ENCODE data around the gene VSTM4. TPM values are rescaled to one million over a fixed set of nuclear protein-coding genes. Genes with fewer than 3 reads are reported as not detected.

Gene VSTM4
- total and polyA plus RNA-seq, 4 donors: 1.0 to 3.1 (median 2.0) TPM

- no peak overlapping the region for H3K9ac ChIP-seq (ENCODE audit: low read depth in 1 of 2, low read length in 2 of 2)
- no peak overlapping the region for H3K4me3 ChIP-seq (ENCODE audit: low read depth in 1 of 3, low read length in 3 of 3)
- peaks cover 0 to 1% (median 0%) of the 10 kb centered on the region in 4 donors for H3K36me3 ChIP-seq (ENCODE audit: control insufficient read depth in 4 of 4, insufficient read depth in 3 of 4, low read depth in 1 of 4, low read length in 3 of 4)
- H3K4me1 ChIP-seq (ENCODE audit: control insufficient read depth in 4 of 4, insufficient read depth in 4 of 4, low read length in 3 of 4): no peaks in the 10 kb centered on the region
- no peaks in the 10 kb centered on the region for H3K27me3 ChIP-seq (ENCODE audit: control insufficient read depth in 4 of 4, insufficient read depth in 4 of 4, low read length in 3 of 4)
- DNase-seq (ENCODE audit: low spot score): peak; percentile 4
- H3K9me3 ChIP-seq (ENCODE audit: control insufficient read depth in 4 of 4, low read length in 3 of 4): no peaks in the 10 kb centered on the region
- H3K27ac ChIP-seq (ENCODE audit: low read depth in 1 of 2, low read length in 2 of 2): no peak overlapping the region
- no peak for TF ChIP-seq YY1 (IDR thresholded peaks at IDR 0.05)
- TF ChIP-seq JUND (IDR thresholded peaks at IDR 0.05): no peak
- no peak for TF ChIP-seq MAX (IDR thresholded peaks at IDR 0.05)
- TF ChIP-seq FOXA2 (IDR thresholded peaks at IDR 0.05): no peak
- TF ChIP-seq RAD21 (IDR thresholded peaks at IDR 0.05): no peak
- TF ChIP-seq EGR1 (IDR thresholded peaks at IDR 0.05; ENCODE audit: low read depth in 2 of 2): no peak
- 87% methylated on average over 4 of the region's 4 CpGs for WGBS
These were observed 20.7 kb downstream of the VSTM4 start for GRCh38 chr10:49094646-49095045.

GRCh38 chr10:49093922-49094321 is 21.4 kb downstream of the VSTM4 start:
- Histone ChIP-seq H3K9ac (ENCODE audit: low read depth in 1 of 2, low read length in 2 of 2) (no peak overlapping the region), H3K4me1 (ENCODE audit: control insufficient read depth in 4 of 4, insufficient read depth in 4 of 4, low read length in 3 of 4) (no peaks in the 10 kb centered on the region), H3K27ac (ENCODE audit: low read depth in 1 of 2, low read length in 2 of 2) (no peak overlapping the region), H3K9me3 (ENCODE audit: control insufficient read depth in 4 of 4, low read length in 3 of 4) (no peaks in the 10 kb centered on the region), H3K4me3 (ENCODE audit: low read depth in 1 of 3, low read length in 3 of 3) (no peak overlapping the region), H3K36me3 (ENCODE audit: control insufficient read depth in 4 of 4, insufficient read depth in 3 of 4, low read depth in 1 of 4, low read length in 3 of 4) (peaks cover 0 to 1% (median 0%) of the 10 kb centered on the region in 4 donors), H3K27me3 (ENCODE audit: control insufficient read depth in 4 of 4, insufficient read depth in 4 of 4, low read length in 3 of 4) (no peaks in the 10 kb centered on the region)
- TF ChIP-seq ATF3 (IDR thresholded peaks at IDR 0.05): no peak
- TF ChIP-seq FOXA2 (IDR thresholded peaks at IDR 0.05): no peak
- no peak for TF ChIP-seq ZBTB33 (IDR thresholded peaks at IDR 0.05)
- no peak for TF ChIP-seq CTCF (IDR thresholded peaks at IDR 0.05; ENCODE audit: low read depth, low read length, missing input control)
- TF ChIP-seq TAF1 (conservative IDR thresholded peaks at IDR 0.05): no peak
- no peak for TF ChIP-seq EGR1 (IDR thresholded peaks at IDR 0.05; ENCODE audit: low read depth in 2 of 2)
- TF ChIP-seq REST (IDR thresholded peaks at IDR 0.05): no peak
- TF ChIP-seq HNF4G (IDR thresholded peaks at IDR 0.05): no peak
- TF ChIP-seq JUND (IDR thresholded peaks at IDR 0.05): no peak
- no peak for TF ChIP-seq FOXA1 (IDR thresholded peaks at IDR 0.05)
- TF ChIP-seq GABPA (IDR thresholded peaks at IDR 0.05 in 1 of 2, conservative IDR thresholded peaks at IDR 0.05 in 1 of 2): no peak
- no peak for TF ChIP-seq RAD21 (IDR thresholded peaks at IDR 0.05)
- no peak for DNase-seq (ENCODE audit: low spot score)
- WGBS: 95% methylated on average over 10 of the region's 10 CpGs

Measured in liver (tissue), 9 donors.